Right lobe of liver (tissue), 4 donors: ENCODE measurements around the gene PRM3.

Experiments used
- POLR2A ChIP-seq: fragments of 450-650 bp; IDR thresholded peaks from one replicate; pipeline ENCODE4 v1.6.1; 2017; ENCODE audit warnings: antibody characterized with exemption, mild to moderate bottlenecking
- TF ChIP-seq, protein P1 (sequence below), 4 donors: fragments of 200-600 bp in 3 of 4; fragments of 450-650 bp in 1 of 4; IDR thresholded peaks; one replicate each; pipeline versions ENCODE4 v1.5.1 to v1.8.0; 2016 to 2022; ENCODE audit warnings: antibody characterized with exemption in 4 of 4, mild to moderate bottlenecking in 2 of 4
- donor health status: DM: no; HTN: no; CAD: no.
- donor health status: DM: no; HTN: no; CAD: no.
- donor health status: DM: no; HTN: yes; CAD: no.

DNA sequence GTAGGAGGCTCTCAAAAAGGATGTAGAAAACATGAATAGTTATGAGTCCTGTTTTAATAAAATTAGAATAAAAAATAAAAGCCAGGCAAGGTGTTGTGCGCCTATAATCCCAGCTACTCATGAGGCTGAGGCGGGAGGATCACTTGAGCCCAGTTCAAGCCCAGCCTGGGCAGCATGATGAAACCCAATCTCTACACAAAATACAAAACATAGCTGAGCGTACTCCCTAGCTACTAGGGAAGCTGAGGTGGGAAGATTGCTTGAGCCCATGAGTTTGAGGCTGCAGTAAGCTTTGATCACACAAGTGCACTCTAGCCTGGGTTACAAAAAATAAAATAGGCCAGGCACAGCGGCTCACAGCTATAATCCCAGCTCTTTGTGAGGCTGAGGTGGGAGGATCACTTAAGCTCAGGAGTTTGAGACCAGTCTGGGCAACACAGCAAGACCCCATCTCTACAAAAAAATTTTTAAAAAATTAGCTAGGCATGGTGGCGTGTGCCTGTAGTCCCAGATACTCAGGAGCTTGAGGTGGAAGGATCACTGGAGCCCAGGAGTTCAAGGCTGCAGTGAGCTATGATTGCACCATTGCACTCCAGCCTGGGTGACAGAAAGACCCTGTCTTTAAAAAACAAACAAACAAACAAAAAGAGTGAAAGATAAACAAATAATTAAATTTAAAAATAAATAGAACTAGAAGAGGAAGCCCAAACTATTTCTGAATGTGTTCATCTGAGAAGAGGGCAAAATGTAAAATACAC lies 24.9 kb upstream of the PRM3 start:
- TF ChIP-seq POLR2A, result no peak
- TF ChIP-seq, protein P1, sequence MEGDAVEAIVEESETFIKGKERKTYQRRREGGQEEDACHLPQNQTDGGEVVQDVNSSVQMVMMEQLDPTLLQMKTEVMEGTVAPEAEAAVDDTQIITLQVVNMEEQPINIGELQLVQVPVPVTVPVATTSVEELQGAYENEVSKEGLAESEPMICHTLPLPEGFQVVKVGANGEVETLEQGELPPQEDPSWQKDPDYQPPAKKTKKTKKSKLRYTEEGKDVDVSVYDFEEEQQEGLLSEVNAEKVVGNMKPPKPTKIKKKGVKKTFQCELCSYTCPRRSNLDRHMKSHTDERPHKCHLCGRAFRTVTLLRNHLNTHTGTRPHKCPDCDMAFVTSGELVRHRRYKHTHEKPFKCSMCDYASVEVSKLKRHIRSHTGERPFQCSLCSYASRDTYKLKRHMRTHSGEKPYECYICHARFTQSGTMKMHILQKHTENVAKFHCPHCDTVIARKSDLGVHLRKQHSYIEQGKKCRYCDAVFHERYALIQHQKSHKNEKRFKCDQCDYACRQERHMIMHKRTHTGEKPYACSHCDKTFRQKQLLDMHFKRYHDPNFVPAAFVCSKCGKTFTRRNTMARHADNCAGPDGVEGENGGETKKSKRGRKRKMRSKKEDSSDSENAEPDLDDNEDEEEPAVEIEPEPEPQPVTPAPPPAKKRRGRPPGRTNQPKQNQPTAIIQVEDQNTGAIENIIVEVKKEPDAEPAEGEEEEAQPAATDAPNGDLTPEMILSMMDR (IDR thresholded peaks at IDR 0.05), result no peak
